Thyroid gland (tissue), 4 donors: ENCODE measurements around the gene DAAM2.

Experiments used
- POLR2A ChIP-seq, 2 donors: fragments of 450-650 bp; IDR thresholded peaks; one replicate each; pipeline ENCODE4 v1.6.1; 2017; ENCODE audit warnings: antibody characterized with exemption in 2 of 2, mild to moderate bottlenecking in 2 of 2, moderate library complexity in 1 of 2
- TF ChIP-seq, protein P1 (sequence below), 6 experiments: fragments of 200-600 bp in 3 of 6; fragments of 450-650 bp in 3 of 6; sonication (generic) in 3 of 6; IDR thresholded peaks; one replicate each; pipeline ENCODE4 v1.5.1; 2016 to 2019; ENCODE audit warnings: antibody characterized with exemption in 6 of 6, mild to moderate bottlenecking in 2 of 6, inconsistent platforms in 1 of 6, moderate library complexity in 1 of 6

DNA sequence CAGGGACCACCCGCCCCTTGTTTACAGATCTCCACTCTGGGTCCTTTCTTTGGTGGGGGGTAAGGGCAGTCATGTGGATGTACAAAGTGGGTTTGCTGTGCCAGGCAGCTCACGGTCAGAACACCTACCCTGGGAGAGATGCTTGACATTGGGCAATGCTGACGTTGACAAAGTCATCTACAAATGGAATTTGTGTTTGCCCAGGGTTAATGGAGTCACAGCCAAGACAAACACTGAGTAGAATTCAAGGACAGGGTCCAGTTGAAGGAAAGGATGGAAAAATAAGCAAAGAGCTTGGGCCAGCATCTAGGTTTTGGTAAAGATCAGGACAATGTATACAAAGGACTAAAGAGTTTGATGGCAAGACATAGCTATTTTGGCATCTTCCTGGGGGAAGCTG is 87.4 kb downstream of the DAAM2 start:
- TF ChIP-seq, protein P1, sequence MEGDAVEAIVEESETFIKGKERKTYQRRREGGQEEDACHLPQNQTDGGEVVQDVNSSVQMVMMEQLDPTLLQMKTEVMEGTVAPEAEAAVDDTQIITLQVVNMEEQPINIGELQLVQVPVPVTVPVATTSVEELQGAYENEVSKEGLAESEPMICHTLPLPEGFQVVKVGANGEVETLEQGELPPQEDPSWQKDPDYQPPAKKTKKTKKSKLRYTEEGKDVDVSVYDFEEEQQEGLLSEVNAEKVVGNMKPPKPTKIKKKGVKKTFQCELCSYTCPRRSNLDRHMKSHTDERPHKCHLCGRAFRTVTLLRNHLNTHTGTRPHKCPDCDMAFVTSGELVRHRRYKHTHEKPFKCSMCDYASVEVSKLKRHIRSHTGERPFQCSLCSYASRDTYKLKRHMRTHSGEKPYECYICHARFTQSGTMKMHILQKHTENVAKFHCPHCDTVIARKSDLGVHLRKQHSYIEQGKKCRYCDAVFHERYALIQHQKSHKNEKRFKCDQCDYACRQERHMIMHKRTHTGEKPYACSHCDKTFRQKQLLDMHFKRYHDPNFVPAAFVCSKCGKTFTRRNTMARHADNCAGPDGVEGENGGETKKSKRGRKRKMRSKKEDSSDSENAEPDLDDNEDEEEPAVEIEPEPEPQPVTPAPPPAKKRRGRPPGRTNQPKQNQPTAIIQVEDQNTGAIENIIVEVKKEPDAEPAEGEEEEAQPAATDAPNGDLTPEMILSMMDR (IDR thresholded peaks at IDR 0.05) = no peak
- TF ChIP-seq POLR2A (IDR thresholded peaks at IDR 0.05) = no peak
